ENCODE data around the gene PKLR.
"Not testable (repeated sequence)": the region's sequence is repeated elsewhere in the genome, so short reads cannot be mapped to it uniquely, and the experiment has no call there.

Gene PKLR

DNA sequence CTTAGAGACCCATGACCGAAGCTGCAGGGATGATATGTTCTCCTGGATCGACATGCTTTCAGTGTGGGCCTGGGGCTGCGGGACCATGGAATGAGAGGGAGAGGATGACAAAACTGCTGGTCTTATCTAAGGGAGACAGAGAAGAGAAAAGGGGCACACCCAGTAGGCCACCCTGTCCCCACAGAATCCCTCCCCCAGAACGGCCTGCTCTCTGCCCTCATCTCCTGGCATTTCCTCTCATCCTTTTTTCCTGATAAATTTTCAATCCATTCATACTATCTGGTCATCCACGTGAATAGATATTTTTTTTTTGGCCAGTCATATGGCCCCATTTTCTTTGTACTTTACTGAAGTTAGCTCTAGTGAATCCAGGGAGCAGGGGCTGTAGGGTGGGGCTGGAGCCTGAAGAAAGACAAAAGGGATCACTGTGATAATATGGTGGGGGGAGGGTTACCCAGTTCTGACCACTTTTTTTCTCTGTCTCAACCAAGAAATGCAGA lies at the start of gene PKLR:
TSS of gene PKLR (minus strand) at position 97 of the 500 bp plus-strand sequence. CDS start at position 54, 43 bp downstream.
- DNase-seq (ENCODE audit: low spot score) = no peak

DNA sequence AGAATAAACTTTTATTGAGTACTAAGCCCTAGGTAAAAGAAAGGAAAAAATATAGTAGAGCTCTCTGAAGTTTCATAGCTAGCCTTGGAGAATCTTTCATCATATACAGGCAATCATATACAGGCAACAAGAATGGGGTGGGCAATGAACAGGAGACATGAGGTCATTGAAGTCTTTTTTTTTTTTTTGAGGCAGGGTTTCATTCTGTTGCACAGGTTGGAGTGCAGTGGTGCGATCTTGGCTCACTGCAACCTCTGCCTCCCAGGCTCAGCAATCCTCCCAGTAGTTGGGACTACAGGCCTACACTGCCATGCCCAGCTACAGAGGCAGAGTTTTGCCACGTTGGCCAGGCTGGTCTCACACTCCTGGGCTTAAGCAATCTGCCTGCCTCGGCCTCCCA lies 41.6 kb upstream of the PKLR start:
- DNase-seq (ENCODE audit: low spot score) = no peak

GRCh38 chr1:155339515-155340097 lies 38.4 kb upstream of the PKLR start:
- DNase-seq (ENCODE audit: low spot score) = no peak

- no peak for DNase-seq (ENCODE audit: low spot score)
Measured at GRCh38 chr1:155334962-155335361, 33.7 kb upstream of the PKLR start.

DNA sequence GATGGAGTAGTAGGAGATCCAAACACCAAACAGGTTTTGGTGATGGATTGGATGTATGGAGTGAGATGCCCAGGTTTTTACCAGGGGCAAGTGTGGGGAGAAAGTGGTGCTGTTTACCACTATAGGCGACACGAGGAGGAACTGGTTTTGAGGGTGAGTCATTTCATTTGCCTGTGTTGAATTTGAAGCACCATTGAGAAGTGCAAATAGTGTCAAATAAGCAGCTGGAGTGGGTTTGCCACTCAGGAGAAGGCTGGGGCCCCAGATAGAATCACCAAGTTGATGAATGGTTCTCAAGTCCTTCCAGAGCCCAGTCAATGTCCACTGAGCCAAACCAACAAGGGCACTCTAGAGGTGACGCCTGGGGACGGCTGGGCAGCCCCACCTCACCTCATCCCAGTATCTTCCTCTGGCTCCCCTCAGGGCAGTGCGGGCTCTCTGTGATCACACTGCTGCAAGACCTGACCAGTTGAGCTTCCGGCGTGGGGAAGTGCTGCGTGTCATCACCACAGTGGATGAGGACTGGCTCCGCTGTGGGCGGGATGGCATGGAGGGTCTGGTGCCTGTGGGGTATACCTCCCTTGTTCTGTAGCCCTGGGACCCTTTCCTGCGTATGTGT lies 28.9 kb upstream of the PKLR start:
- no peak for DNase-seq (ENCODE audit: low spot score)

DNA sequence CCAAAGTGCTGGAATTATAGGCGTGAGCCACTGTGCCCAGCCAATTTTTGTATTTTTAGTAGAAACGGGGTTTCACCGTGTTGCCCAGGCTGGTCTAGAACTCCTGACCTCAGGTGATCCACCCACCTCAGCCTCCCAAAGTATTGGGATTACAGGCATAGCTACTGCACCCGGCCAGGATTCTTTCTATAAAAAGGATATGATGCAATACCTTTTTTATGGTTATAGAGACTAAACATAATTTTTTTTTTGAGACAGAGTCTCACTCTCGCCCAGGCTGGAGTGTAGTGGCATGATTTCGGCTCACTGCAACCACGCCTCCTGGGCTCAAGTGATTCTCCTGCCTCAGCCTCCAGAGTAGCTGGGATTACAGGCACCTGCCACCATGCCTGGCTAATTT lies 27.6 kb upstream of the PKLR start:
- not testable (repeated sequence) for DNase-seq (ENCODE audit: low spot score)

DNA sequence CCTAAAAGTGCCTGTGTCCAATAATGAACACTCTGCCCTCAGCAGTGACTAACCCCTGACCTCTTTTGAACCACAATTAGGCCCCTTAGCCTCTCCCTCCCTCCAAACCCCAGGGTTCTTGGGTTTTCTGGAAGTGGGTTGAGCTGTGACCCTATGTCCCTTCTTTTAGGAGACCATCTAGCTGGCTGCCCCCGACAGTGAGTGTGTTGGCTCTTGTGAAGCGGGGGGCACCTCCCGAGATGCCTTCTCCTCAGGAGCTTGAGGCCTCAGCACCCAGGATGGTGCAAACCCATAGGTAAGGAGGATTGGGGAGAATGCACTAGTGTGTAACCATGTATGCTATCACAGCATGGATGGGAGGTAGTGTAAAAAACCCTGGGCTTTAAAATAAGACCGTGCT lies 26.7 kb upstream of the PKLR start:
- DNase-seq (ENCODE audit: low spot score) = no peak

GRCh38 chr1:155326631-155327037 lies 25.4 kb upstream of the PKLR start:
- no peak for DNase-seq (ENCODE audit: low spot score)

DNA sequence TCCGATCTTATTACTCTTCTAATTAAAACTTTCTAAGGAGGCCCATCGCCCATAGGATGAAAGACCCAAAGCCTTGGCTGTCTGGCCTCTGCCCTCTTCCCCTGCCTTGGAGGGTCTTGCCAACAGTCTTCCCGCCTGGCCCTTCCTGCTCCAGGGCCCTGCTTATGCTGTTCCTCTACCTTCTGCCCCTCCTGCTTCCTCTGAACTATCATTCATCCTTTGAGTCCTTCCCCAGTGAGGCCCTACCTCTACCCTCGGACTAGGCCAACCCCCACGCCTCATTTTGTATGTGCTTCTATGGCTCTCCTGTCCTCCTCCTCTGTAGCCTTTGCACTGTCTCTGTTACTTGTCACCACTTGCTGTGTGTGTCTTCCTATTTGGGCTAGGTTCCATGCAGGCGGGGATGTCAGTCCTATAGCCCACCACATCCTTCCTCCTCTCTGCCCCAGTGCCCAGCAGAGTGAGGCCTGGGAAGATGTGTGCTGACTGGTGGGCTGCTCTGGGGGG lies 24.8 kb upstream of the PKLR start:
- no peak for DNase-seq (ENCODE audit: low spot score)

- DNase-seq (ENCODE audit: low spot score) = no peak
Measured at GRCh38 chr1:155325603-155325893, 24.3 kb upstream of the PKLR start.

DNA sequence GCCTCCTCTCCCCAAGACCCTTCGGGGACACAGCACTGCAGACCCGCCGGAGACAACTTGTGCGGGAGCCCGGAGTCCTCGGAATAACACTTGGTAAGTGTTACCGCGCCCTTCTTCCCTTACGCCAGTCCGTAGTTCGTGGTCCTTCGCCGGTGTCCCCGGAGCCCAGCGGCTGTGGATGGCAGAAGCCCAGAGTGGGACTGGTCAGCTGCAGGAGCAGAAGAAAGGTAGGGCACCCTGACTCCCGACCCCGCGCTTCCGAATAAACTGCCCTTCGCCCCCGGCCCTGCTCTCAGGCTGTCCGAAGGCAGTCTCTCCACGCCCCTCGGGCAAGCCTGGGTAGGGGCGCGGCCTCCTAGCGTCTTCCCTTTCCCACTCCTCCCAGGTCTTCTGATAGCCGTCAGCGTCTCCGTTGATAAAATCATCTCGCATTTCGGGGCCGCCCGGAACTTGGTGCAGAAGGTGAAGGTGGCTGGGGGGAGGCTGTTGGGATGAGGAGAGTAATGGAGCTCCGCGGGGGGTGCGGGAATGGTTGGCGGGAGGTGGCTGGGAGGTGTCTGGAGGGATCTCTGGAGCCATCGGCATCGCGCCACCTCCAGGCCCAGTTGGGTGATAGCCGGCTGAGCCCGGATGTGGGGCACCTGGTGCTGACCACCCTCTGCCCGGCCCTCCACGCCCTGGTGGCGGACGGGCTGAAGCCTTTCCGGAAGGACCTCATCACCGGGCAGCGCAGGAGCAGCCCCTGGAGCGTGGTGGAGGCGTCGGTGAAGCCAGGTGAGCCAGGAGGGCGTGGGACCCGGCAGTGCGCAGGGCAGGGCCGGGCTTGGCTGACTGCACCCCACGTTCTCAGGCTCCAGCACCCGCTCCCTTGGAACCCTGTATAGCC lies 23.7 kb upstream of the PKLR start:
- no peak for DNase-seq (ENCODE audit: low spot score)

GRCh38 chr1:155324037-155324716 lies 22.9 kb upstream of the PKLR start:
- DNase-seq (ENCODE audit: low spot score) = peak; percentile 87

DNA sequence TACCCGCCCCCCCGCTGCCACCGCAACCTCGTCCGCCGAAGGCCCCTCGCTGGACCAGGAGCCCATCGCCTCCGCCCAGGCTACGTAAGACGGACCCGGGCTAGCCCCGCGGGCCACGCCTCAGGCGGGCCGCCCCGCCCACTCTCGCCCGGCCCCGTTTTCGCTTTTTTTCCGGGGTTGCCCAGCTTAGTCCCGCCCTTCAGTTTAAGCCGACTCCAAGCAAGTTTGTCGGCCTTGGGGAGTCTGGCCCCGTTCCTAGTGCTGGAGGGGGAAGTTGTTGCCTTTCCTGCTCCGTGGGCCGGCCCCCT lies 22.4 kb upstream of the PKLR start:
- peak; percentile 85 for DNase-seq (ENCODE audit: low spot score)

GRCh38 chr1:155322953-155323728 lies 21.9 kb upstream of the PKLR start:
- DNase-seq (ENCODE audit: low spot score) = peak; percentile 81

GRCh38 chr1:155322571-155322952 lies 21.3 kb upstream of the PKLR start:
- no peak for DNase-seq (ENCODE audit: low spot score)

GRCh38 chr1:155321639-155322503 lies 20.6 kb upstream of the PKLR start:
- no peak for DNase-seq (ENCODE audit: low spot score)

GRCh38 chr1:155320661-155321617 lies 19.7 kb upstream of the PKLR start, which contains the start of gene RUSC1:
Gene RUSC1, plus strand, starts transcription at chr1:155320894. Its CDS starts 880 bp downstream, at chr1:155321774.
- DNase-seq (ENCODE audit: low spot score) = peak; percentile 67

DNA sequence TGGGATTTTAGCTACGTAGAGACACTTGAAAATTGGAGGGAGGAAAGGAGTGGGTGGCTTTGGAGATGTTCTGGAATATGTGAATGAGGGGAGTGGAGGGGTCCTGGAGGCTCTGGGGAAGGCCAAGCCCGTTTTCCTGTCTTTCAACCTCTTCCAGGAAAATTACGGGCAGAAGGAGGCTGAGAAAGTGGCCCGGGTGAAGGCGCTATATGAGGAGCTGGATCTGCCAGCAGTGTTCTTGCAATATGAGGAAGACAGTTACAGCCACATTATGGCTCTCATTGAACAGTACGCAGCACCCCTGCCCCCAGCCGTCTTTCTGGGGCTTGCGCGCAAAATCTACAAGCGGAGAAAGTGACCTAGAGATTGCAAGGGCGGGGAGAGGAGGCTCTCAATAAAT lies 19.0 kb upstream of the PKLR start:
- no peak for DNase-seq (ENCODE audit: low spot score)

- DNase-seq (ENCODE audit: low spot score) = no peak
Measured at GRCh38 chr1:155319536-155319935, 18.3 kb upstream of the PKLR start.

DNA sequence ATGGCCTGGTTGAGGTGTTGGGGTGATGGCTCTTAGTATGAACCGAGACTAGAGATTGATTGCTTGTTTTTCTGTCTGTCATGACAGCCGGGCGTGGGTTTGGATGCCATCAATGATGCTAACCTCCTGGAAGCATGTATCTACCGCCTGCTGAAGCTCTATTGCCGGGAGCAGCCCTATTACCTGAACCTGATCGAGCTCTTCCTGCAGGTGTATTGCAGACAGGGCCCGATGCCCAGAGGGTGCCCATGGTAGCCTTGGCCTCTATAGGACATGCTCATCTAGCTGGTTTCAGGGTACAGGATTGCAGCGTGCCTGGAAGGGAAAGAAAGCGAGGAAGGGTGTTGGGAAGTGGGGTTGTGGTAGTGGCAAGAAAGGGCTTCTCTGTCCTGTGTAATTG lies 16.8 kb upstream of the PKLR start:
- DNase-seq (ENCODE audit: low spot score) = no peak

All from CD4-positive, alpha-beta T cell treated with Interleukin-2 at 100 ng/mL for 4 hours (primary cell).